Stimulated activated CD4-positive, alpha-beta T cell treated with anti-CD3 and anti-CD28 coated beads, TNF-alpha, amount 100 ng/mL, for 1 hour (primary cell): ENCODE results near the gene TMEM107.
A peak's percentile ranks its signal among the peaks of the same experiment; 100 is the strongest.

ENCODE experiments used
- DNase-seq, 3 donors: peaks; one replicate each; pipeline ENCODE4 v3.0.0-alpha.2; 2020; ENCODE audit warnings: low read depth in 3 of 3, low spot score in 1 of 3

TMEM107 gene

GRCh38 chr17:8138672-8139371, 37.4 kb downstream of the TMEM107 start:
- peak; percentile 86 to 99 (median 94) for DNase-seq

GRCh38 chr17:8138374-8138671, 37.9 kb downstream of the TMEM107 start:
- no peak for DNase-seq

- no peak for DNase-seq
Measured at GRCh38 chr17:8137645-8138373, 38.4 kb downstream of the TMEM107 start.

GRCh38 chr17:8133941-8134340, 42.2 kb downstream of the TMEM107 start:
- DNase-seq = no peak

GRCh38 chr17:8133399-8133798, 42.8 kb downstream of the TMEM107 start:
- no peak for DNase-seq

GRCh38 chr17:8131844-8132441, 44.2 kb downstream of the TMEM107 start:
- no peak for DNase-seq

- DNase-seq = no peak
Measured at GRCh38 chr17:8128125-8128784, 47.9 kb downstream of the TMEM107 start.

- peak in 1 of 3 donors; percentile 41 for DNase-seq
Measured at GRCh38 chr17:8126491-8127066, 49.6 kb downstream of the TMEM107 start.

GRCh38 chr17:8125947-8126490, 50.2 kb downstream of the TMEM107 start:
- no peak for DNase-seq

GRCh38 chr17:8125154-8125946, 50.8 kb downstream of the TMEM107 start:
- DNase-seq = peak; percentile 62 to 94 (median 81)

- DNase-seq = peak in 1 of 3 donors; percentile 19
Measured at GRCh38 chr17:8124350-8125153, 51.6 kb downstream of the TMEM107 start.

GRCh38 chr17:8123695-8124349, 52.4 kb downstream of the TMEM107 start, which contains the start of gene HES7:
HES7 (minus strand) TSS chr17:8124106; CDS start chr17:8124084, 22 bp downstream.
- peak in 1 of 3 donors; percentile 10 for DNase-seq

GRCh38 chr17:8122924-8123694, 53.1 kb downstream of the TMEM107 start:
- DNase-seq = peak in 1 of 3 donors; percentile 28
